GM21515 (cell line): Measurements from ENCODE around the gene LONRF2.

Source experiments
- ATAC-seq: cut with Tn5 transposase; IDR thresholded peaks from one replicate; pipeline ENCODE4 v1.9.1; 2021; ENCODE audit not compliant: unreplicated experiment

Gene LONRF2

DNA sequence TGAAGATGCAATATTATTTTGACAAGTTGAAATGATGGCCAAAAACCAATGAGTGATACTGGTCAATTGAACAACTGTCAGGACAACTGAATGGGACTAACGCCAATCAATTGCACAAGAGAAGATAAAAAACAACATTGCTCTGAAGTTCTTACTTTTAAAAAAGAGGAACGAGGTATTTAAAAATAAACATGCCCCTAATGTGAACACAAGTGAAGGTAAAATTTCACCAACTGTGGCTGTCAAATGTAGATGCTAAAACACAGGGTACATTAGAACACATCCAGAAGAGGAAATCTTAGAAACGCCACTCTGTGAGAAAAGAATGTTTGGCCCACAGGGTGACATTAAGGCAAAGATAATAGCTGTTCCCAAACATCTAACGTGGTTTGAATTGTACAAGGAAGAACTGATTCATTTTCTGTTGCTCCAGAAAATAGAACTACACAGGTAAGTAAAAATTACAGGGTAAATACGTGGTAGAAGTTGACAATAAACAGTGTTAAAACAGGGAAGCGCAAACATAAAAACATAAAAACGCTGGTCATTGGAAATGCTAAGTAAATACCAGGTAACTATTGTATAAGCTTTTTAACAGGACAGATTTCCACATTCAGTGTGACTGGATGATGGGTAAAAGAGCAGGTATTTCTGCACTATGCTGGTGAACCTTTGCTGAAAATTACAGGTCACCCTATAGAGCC is 20.3 kb downstream of the LONRF2 start:
- ATAC-seq, result no peak

DNA sequence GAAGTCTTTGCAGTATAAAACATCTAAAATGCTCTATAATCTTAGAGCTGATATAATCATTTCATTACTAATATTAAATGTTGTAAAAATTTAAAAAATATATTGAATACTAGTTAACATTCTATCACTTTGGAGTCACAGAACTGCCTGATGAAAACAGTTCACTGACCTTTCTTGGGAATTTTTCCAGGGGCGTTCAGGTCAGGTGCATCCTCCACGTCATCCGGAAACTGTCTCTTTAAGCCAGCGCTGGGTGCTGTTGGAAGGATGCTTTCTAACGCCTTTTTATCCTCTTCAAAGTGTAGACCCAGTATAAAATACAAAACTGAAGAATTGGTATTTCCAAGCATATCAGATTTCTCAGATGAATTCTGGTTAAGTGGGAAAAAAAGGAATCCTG is 22.8 kb downstream of the LONRF2 start:
- ATAC-seq, result no peak

GRCh38 chr2:100297511-100297910 is 24.8 kb downstream of the LONRF2 start:
- no peak for ATAC-seq

DNA sequence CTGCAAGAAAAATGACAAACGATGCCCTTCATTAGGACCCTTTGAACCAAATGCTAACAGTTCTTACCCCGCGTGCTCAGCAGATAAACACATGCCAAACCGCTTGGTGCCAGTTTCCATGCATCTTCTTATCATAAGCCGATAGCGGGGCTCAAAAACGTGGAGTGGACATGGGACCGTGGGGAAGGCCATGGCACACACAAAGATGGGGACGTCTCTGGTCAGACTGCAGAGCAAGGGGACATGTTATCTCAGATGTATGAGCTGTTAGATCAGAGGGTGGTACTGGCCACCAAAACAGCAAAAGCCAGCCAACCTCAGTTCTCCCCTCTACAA is 28.2 kb downstream of the LONRF2 start:
- ATAC-seq, result no peak

DNA sequence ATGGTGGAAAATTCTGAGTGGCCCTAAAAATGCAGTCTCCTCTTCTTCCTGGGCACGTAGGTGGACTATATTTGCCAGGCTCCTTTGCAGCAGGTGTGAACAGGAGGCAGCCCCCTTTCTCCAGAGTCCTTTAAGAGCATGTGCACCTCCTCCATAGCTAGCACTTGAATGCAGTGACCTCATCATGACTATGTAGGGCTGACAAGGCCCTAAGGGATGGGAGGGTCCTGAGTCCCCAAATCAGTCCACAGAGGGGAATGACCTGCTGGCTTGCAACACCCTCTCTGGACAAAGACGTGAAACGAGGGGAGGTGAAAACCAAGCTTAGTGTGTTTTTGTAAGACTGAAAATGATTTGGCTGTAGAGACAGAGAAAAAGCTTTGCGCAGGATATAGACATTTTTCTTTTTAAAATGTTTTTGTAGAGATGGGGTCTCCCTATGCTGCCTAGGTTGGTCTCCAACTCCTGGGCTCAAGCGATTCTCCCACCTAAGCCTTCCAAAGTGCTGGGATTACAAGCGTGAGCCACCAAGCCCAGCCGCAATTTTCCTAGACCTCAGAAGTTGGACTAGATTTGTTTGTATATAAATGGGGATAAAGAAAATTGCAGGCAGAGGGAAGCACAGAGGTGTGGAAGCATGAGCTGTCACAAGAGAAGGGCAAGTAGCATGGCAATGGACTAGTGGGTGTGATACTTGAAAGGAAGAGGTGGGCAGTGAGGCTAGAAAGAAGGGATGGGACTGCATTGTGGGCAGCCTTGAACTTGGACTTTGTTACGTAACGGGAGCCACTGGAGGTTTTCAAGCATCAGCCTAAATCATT is 28.8 kb downstream of the LONRF2 start:
- no peak for ATAC-seq

GRCh38 chr2:100292022-100292580 is 30.2 kb downstream of the LONRF2 start:
- no peak for ATAC-seq

GRCh38 chr2:100291152-100291970 is 30.9 kb downstream of the LONRF2 start:
- no peak for ATAC-seq

GRCh38 chr2:100290718-100291151 is 31.6 kb downstream of the LONRF2 start:
- ATAC-seq, result no peak

DNA sequence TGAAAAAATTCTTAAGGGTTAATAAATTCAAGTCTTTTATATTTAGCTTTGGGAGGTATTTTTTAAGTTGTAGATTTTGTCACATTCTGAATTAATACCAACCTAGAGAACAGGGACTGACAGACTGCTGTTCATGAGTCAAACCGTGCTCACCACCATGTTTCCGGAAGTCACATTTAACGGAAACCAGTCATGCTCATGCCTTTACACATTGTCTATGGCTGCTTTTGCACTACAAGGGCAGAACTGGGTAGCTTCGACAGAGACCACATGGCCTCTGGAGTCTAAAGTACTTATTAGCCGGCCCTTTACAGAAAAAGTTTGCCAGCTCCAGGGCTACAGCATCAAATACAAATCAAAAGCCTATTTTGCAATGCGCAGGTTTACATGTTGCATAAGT is 33.3 kb downstream of the LONRF2 start:
- no peak for ATAC-seq

DNA sequence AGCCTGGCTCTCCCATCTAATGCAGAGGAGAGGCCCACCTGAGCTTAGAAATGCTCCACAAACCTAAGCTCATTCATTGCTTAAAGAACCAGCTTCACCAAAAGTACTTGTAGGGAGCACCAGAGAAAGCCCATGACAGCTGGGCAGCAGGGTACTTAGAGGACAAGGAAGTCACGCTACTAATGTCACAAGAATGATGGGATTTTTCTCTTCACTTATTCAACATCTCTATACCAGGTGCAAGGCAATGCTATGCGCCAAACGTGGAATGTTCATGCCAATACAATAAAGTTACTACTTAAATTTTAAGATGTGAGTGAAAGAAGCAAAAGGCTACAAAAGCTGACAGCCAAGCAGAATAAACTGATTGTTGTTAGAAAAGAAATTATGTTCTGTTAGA is 36.0 kb downstream of the LONRF2 start:
- ATAC-seq, result no peak

DNA sequence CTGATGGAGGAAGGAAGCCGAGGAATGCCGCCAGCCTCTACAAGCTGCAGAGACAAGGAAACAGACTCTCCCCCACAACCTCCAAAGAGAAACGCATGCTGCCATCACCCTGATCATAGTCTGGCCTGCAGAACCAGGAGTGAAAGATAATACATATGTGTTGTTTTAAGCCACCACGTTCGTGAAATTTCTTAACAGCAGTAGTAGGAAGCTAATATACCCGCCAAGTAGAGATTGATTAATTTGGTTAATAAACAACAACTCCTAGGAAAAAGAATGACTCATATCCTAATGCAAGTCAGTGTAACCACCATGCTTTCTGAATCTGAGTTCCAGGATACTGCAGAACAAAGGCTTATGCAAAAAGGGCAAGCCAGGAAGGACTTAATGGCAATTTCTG is 36.6 kb downstream of the LONRF2 start:
- ATAC-seq, result no peak

- no peak for ATAC-seq
Measured at GRCh38 chr2:100285011-100285410, 37.3 kb downstream of the LONRF2 start.

- ATAC-seq, result no peak
Measured at GRCh38 chr2:100283724-100284501, 38.4 kb downstream of the LONRF2 start.

DNA sequence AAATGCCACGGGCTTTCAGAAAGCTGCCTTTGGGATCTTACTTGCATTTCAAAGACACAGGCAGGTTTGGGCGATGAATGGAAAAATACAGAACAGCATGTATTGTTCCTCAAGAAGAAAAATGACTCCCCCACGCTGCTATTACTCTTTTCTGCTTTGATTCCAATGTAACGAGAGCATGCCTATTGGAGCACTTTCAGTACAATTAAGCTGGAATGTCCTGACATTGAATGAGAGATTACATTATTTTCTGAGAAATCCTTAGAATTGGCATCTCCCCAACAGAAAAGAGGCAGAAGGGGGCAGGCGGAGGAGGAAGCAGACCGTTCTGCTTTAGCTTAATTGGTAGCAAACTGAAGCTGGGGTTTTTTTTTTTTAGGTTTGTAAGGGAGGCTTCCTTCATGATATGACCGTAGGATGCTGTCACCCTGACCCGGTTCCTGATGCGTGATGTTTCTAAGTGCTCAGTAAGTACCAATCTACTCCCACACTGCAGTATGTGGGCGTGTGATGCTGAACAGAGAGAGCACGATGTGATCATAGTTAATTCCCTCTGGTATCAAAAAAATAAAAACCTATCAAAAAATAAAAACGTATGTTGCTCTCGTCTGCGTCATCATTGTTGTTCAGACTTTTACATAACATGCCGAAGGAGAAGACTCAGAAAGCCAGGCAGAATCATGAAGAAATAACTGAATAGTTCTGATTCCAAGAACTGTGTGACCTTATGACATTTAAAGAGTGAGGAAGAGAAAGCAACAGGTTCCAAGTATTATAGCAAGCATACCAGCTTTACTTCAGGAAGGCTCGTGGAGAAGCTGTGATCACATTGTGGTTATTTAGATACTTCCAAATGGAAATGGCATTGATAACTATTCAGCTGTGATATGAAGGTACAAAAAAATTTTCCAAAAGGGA is 40.5 kb downstream of the LONRF2 start:
- ATAC-seq, result no peak

GRCh38 chr2:100279586-100280534 is 42.4 kb downstream of the LONRF2 start:
- no peak for ATAC-seq

DNA sequence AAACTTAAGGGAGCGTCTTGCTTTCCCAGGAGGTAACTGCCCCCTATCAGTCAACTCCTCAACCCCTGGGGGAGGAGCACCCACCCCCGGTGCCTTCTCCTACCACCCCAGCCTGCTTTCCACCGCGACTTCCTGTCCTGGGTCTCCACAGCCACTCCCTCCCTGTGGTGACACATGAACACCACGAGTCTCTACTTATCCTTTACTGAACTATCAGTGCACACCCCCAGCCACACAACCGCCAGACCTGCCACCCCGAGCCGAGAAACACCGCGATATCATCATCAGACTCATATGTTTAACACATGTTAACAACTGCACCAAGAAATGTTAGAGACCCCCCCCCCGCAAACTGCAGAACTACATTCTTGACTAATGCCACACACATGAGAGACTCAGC is 43.3 kb downstream of the LONRF2 start:
- ATAC-seq, result no peak

- no peak for ATAC-seq
Measured at GRCh38 chr2:100278501-100278900, 43.8 kb downstream of the LONRF2 start.

GRCh38 chr2:100277540-100278207 is 44.6 kb downstream of the LONRF2 start:
- no peak for ATAC-seq
